CMK (cell line): ENCODE measurements around the gene DUSP9.

Source experiments
- DNase-seq: peaks from one replicate; pipeline ENCODE4 v3.0.0-alpha.2; 2010; ENCODE audit warnings: low read depth

Gene DUSP9

DNA sequence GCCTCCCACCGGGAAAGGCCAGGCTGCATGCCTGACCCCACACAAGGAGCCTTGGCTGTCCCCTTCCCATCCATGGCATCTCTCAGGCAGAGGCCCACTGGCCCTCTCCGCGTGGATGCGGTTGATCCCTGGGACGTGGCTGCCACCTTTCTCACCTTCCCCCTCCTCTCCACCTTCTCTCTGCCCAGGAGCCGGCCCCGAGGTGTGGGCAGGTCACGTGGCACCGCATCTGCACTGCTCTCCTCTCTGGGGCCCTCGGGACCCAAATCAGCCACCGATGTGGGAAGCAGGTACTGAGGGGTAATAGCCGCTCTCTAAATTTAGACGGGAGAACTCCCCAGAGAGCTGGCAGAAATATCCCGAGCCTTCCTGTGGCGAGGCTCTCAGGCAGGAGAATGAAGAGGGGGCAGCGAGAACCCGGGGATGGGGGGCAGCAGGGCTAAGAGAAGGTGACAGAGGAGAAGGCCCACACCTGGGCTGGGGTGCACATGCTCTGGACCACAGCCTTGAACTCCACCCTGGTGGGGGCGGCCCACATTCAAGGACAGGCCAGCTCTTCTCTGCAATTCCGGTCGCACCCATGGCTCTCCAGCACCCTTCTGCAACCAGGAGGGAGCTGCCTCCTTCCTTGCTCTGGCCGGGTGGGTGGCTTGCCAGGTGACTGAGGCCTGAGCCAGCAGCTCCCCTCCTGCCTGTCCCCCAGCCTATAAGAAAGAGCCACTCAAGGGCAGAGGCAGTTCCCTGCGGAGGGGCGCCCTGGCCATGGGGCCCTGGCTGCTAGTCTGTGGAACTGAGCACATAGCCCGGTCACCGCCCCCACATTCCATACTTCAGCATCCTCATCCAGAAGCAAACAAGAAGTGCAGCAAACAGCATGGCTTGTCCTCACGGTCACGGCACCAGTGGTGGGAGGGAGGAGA, 9.6 kb upstream of the DUSP9 start:
- no peak for DNase-seq

DNA sequence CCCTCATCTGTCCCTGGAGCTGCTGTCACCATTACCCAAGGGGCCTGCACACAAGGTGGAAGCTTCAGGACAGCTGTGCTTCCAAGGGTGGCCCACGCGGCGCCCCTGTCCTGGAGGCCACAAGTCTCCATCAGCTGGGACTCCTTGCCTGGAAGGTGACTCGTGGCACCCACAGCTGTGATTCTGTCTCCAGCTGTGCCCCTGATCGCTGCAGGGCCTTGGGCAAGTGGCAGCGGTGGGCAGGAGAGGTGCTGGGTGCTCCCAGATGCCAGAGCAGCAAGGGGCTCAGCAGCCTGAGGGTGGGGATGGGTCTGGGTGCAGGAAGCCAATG, 9.0 kb upstream of the DUSP9 start:
- no peak for DNase-seq

DNA sequence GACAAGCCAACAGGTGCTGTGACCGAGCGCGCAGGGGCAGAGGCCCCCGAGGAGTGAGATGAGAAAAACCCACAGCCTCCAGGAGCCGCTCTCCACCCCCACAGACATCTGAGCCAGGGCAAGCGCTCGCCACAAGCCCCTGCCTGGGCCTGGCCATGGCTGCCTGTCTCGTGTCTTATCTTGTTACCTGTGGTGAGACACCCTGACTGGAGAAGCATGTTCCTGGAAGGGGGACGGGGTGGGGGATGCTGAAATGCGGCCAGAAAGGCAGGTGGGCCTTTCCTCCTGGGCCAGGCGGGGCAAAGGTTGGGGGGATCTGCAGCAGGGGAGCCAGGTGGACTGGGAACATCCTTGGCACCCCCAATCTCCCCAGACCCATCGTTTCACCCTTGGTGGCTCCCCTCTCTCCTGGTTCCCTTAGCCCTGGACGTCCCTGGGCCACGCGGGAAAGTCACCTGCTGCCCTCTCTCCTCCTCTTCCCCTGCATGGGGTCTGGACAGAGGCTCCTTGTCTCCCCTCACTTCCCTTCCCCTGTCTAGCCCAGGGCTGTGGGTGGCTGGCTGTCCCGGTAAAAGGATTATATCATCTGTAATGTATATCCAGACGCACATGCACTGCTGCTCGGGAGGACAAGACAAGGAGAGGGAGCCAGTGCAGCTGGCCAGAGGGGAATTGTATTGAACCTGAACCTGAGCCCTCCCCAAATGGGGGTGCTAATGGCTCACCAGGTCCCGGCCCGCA, 8.4 kb upstream of the DUSP9 start:
- no peak for DNase-seq

DNA sequence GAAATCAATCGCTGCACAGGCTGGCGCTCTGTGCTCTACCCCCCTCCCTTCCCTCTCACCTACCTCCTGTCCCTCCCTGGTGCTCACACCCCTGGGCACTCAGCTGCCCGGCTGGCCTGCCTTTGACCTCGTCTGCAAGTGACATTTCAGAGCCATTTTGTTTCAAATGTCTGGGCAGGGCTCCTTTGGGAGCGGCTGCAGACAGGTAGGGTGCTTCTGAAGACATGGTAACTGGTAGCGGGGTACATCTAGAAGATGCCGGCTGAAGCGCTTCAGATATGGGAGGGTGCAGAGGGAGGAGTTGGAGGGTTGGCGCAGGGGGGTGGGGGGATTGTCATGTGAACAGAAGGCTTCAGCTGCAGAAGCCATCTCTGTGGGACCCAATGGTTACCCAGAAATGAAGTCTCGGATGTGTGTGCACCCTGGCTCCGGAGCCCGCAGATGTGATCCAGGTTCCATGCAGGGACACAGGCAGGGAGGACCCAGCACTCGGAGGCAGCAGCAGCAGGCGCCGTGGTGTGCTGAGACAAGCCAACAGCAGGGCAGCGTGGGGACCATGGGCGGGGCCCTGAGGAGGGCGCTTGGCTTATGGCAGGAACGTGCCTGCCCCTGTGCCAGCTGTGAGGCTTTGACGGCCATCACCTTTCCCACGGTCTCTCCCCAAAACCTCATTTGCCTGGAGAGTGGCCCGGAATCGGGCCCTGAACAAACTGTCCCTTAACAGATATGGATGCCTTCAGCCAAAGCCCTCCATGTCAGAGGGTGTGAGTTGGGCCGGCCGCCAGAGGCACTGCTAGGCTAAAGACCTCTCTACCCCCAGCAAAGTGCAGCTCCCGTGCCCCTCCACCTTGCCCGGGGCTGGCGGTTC, 7.6 kb upstream of the DUSP9 start:
- no peak for DNase-seq

DNA sequence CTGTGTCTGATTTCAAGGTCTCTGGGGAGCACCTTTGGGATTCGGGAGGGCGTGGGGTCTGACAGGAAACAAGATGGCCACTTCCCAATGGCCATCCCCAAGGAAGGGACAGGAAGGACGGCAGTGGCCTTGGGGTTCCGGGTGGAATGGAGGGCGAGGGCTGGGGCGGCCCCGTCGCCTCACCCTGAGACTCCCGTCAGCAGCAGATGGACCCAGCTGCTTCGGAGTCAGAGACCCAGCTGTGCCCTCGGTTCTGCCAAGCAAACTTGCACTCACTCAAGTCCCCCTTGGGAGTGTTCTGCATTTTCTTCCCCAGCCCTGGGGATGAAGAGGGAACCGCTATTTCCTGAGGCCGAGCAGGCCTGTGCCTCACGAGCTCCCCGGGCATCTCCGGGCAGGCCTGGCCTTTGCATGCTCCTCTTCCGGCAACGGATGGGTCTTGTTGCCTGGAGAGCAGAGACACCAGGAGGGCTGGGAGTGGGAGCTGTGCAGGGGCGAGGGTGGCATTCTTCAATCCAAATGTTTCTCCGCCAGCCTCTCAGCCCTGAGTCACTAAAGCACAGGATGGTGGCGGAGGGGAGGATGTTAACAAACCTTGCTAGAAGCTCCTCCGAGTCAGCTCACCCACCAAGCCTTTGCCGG, 6.8 kb upstream of the DUSP9 start:
- DNase-seq: no peak

DNA sequence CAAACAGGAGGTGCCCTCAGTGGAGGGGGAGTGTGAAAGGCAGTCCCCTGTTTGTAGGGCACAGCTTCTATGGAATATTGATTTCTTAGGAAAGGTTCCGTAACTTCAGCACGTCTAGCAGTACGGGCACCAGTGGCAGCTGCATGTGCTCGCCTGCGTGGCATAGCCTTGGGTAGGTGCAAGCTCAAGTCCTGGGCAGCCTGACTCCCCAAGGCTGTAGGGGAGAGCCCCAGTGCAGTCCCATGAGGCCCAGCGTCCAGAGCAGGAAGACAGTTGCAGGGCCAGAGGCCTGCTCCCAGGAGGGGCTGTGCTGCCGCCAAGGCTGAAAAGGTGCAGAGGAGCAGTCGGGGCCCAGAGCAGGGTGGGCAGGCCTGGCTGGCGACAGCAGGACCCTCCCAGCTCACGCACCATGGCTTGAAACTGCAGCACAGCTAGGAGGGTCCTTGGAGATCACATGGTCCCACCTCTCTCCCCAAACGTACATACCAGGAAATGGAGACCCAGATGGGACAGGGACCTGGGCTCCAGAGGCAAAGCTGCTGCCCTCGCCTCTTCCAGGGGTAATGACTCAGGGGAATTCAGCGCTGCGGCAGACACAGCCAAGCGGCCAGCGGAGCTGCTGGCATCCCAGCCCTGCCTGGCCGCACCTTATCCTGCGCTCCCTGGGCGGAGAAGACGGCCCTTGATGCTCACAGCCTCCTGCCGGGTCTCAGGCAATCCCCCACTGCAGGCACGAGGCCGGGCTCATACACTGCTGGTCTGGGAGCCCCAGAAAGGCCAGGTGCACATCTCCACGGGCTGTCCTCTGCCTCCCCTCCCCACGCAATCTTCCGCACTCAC, 6.0 kb upstream of the DUSP9 start:
- no peak for DNase-seq

DNA sequence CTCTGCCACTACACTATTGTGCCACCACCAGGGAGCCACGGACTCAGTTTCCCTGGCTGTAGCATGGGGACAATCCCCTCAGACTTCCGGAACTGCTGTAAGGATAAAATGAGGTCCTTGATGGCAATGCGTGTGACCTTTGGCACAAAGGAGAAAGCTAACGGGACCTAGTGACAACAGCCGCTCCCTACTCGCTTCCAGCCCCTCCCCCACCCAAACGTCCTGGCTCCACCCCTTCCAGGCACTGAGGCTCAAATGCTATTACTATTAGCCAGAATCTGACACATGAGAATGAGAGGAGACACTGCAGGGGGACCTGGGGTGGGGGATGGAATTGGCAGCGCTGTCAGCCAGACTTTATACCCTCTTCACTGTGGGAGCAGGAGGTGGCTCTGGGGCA, 5.4 kb upstream of the DUSP9 start:
- DNase-seq: no peak

DNA sequence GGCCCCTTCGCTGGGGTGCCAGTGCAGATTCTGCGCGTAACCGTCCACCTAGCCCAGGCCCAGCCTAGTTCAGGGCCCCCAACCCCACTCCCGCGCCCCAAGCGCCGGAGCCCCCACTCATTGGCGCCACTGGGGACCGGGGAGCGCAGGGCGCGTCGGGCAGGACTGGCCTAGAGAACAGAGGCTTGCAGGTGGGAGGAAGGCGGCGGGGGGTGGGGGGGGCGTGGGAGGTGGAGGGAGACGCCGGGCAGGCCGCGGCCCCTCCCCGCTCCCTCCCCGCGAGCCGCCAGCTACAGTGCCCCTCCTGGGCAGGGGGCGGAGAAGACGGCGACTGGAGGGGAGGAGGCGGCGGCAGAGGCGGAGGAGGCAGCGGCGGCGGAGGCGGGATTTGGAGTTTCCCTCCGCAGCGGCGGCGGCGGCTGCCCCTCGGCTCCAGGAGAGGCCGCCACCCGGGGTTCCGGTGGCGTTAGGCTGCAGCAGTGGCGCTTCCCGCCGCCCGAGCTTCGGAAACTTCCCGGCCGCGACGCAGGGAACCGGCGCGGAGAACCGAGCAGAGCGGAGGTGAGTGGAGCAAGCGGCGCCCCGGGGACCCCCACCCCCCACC, 4.8 kb upstream of the DUSP9 start:
- DNase-seq: no peak

DNA sequence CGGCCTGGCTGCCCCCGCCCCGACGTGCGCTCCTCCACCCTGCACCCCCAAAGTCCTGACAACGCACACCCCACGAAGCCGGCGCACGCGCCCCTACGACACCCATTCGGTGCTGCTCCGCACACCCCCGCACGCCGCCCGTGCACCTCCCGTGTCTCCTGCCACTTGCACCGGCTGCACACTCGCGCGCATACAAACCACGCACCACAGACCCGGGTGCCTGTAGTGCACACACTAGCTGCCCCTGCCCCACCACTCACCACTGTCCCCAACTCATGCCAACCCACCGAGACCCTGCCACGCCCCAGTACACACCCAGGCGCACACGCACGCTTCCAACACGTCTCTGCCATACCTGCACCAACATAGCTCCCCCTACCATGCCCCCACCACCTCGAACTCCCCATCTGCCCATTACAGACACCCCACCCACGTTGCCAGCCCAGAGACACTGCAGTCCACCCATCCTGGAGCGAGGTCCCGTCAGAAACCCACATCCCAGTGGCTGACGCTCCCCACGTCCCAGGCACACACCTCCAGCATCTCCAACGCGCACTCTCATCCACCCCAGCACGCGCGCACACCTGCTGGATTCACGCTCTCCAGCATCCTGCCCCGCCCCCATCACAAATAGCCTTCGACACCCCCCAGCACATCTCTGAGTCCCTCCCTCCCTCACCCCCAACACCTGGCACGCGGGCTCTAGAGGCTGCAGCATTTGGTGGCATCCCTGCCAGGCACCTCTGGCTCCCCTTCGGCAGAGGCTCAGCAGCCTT, 4.2 kb upstream of the DUSP9 start:
- no peak for DNase-seq

DNA sequence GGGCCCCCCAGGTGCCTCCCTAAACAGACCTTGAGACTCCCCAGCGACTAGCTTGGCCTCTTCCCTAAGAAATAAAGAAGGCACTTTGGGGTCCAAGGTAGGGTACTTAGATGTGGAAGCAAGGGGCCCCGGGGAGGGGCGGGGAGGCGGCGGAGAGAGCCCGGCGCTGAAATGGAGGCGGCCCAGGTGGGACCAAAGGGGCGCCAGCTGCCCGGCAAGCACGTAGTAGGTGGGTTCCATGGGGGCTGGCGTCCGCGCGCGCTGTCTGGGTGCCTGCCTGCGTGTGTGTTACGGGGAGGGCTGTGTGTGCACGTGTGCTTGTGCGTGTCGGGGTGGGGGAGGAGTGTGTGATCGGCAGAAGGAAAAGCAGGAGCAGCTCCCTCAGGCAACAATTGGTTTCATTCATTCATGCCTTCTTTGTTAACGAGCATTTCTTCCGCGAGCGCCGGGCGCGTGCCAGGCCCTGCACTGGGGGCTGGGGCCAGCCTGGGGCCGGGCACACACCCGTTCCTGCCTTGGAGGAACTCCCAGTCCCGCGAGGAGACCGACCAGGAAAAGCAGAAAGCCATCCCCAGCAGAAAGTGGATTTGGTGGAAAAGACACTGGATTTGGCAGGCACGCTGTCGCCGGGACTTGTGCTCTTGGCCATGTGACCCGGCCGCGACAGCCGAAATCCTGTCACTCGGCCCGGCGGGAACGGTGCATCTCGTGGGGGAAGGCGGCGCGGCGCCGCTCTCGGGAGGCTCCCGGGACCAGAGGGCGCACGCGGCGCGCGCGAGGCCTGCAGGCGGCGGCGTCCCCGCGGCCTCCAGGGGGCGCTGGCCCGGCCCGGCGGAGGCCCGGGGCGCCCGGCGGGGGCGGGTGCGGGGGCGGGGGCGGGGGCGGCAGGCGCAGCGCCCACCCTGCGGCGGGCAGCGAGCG, 3.3 kb upstream of the DUSP9 start:
- DNase-seq: no peak

DNA sequence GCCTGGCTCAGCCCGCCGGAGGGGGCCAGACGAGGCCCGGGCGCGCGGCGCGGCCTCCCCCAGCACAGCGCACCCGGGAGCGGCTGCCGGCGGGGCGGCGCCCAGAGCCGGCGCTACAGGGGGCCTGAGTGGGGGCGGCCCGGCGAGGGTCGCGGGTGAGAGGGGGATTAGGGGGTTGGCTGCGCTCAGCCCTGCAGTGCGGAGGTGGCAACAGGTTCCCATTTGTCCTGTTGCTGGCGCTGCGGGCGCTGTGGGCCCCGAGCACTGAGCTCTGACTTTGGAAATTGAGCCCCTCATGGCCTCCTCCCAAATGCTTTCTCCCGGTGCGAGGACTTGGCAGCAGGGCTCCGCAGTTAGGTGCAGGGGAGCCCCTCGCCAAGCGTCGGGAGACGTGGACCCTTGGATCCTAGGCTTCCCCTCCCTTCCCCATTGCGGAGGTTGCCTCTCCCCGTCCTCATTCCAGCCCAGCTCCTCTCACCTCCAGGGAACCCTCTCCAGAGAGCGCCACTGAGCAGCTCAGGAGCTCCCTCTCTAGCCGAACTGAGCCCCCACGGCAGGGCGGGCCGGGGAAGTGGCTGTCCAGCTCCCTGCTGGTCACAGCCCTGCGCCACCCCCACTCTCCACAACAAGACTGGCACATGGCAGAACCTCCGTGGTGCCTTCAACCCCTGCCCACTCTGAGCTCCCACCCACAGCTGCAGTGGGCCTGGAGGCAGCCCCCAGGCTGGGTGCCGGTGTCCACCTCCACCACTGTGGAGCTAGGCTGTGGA, 2.5 kb upstream of the DUSP9 start:
- no peak for DNase-seq

DNA sequence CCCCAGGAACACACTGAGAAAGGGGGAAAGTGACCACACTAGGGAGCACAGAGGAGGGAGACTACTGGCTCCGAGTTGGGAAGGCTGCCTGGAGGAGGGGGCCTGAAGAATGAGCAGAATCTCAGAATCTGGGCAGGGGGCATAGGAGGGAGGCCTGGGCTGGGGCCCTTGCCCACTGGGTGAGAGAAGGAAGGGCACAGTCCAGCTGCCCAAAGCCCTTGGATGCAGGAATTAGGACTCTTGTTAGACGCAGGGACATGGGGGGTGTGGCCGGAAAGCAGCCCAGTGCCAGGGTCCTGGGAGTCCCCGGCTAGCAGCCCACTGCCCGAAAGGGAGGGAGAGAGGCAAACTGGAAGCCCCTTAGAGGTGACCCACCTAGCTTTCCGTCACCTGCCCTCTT, 1.9 kb upstream of the DUSP9 start:
- no peak for DNase-seq

DNA sequence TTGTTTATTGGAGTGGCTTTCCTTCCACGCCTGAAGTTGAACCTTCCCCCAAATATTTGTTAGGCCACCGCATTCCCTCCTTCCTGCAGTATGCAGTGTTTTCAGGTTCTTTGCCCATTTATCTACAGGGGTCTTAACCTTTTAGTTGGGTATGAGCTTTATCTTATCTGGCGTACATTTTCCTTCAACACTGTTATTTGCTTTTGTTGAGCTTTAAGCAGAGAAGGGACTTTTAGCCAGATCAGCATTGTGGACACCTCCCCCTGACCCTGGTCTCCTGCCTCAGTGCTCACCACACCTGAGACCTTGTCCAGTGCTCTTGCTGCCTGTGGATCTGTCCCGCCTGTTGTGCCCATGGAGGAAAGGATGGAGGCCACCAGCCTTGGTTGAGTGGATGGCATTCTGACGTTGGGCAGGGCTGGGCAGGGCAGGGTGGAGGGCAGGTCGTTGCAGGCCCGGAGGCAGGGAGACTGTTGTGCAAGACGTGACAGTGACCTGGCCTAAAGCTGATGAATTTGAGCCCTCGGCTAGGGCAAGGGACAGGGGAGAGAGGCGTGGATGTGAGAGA, 998 bp upstream of the DUSP9 start:
- no peak for DNase-seq

DNA sequence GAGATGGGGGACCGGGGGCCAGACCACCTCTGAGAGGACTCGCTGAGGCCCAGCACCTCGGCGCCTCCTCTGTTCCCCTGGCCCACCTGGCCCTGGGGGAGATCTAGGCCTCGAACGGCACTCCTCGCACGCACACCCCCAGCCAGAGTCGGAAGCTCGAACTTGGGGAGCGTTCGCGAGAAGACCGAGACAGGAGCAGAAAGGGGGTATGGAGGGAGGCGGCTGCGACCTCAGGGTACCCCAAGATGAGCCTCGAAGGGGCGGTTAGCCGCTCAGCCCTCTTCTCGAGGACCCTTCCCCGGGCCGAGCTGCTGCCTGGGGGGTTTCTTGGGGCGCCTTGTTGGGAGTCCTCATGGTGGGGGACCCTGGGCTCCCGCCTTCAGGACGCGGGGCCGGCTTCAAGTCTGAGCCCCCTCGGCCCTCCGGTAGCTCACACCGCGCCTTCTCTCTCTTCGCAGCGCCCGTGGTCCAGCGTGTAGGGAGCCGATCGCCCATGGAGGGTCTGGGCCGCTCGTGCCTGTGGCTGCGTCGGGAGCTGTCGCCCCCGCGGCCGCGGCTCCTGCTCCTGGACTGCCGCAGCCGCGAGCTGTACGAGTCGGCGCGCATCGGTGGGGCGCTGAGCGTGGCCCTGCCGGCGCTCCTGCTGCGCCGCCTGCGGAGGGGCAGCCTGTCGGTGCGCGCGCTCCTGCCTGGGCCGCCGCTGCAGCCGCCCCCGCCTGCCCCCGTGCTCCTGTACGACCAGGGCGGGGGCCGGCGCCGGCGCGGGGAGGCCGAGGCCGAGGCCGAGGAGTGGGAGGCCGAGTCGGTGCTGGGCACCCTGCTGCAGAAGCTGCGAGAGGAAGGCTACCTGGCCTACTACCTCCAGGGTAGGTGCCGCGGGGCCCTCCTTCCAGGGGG, 706 bp downstream of the DUSP9 start:
- no peak for DNase-seq

DNA sequence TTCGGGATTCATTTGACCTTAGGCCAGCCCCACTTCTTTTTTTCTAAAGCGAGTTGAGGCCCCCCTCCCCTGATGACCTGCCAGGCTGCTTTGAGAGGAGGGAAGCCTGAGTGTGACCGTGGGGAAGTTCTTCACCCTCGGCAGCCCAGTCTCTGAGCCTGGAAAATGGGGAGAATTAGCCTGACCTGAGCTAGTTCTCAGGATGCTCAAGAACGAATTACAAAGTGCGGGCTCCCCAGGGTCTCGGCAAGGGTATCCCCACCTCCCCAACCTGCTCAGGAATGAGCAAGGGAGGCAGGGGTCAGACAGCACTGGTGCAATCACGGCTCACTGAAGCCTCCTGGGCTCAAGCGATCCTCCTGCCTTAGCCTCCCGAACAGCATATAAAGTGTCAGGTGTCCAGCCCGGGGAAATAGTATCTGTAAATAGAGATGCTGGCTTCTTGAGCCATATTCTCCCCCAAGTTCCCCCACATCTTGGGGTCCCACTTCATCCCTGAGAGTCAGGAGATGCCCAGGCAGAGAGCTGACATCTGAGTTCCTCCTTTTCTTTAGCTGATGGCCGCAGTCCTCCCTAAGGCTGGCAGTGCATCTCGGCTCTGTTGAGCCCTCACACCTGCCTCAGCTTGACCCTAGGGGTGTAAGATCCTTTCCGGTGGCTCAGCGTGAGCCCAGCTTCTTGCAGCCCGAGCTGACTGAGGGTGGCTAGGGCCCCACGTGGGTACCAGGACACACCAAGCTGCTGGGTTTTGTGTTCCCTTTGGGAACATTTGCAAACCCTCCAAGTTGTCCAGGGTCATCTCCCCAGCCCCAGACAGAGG, 1.6 kb downstream of the DUSP9 start:
- DNase-seq: no peak
